HG03342 (cell line): ENCODE results near the gene GCAT.

Source experiments
- ATAC-seq: cut with Tn5 transposase; IDR thresholded peaks from one replicate; pipeline ENCODE4 v1.9.1; 2021; ENCODE audit warnings: mild to moderate bottlenecking, moderate library complexity; ENCODE audit not compliant: unreplicated experiment

Gene GCAT

DNA sequence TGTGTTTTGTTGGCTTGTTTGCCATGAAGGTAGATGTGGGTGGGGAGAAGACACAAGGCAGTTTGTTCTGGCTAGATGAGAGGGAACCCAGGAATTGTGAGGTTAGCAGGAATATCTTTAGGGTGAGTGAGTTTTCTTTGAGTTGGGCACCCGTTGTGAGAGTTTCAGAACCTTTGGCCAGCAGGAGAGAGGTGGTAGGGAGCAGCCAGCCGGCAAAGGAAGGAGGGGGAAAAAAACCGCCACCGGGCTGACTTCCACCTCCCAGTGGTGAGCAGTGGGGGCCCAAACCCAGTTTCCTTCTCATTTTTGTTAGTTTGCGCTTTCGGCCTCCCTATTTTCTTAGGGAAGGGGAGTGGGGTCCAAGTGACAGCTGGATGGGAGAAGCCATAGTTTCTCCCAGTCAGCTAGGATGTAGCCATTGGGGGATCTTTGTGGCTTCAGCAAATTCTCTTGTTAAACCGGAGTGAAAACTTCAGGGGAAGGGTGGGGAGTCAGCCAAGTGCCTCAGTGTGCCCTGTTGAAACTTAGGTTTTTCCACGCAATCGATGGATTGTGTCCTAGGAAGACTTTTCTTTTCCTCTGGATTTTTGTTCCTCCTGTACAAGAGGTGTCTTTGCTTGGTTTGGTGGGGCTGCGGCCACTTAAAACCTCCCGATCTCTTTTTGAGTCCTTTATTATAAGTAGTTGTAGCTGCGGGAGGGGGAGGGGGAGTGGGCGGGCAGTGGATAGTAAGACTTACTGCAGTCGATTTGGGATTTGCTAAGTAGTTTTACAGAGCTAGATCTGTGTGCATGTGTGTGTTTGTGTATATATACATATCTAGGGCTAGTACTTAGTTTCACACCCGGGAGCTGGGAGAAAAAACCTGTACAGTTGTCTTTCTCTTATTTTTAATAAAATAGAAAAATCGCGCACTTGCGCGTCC is 1.1 kb upstream of the GCAT start:
- ATAC-seq = no peak

DNA sequence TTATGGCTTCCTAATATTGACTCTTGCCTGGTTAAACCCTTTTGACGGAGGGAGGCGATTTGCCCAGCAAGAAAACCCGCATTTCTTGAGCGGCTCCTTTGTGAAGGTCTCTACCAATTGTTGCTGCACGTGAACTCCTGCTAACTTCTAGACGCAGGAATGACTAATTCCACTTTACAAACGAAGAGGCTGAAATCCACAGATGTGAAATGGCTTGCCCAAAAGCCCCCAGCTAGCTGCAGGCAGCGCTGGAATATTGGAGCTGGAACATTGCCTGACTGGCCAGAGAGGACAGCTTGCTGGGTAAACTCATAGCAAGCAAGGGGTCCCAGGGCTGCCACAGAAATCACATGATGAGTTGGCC is 542 bp downstream of the GCAT start:
- no peak for ATAC-seq

DNA sequence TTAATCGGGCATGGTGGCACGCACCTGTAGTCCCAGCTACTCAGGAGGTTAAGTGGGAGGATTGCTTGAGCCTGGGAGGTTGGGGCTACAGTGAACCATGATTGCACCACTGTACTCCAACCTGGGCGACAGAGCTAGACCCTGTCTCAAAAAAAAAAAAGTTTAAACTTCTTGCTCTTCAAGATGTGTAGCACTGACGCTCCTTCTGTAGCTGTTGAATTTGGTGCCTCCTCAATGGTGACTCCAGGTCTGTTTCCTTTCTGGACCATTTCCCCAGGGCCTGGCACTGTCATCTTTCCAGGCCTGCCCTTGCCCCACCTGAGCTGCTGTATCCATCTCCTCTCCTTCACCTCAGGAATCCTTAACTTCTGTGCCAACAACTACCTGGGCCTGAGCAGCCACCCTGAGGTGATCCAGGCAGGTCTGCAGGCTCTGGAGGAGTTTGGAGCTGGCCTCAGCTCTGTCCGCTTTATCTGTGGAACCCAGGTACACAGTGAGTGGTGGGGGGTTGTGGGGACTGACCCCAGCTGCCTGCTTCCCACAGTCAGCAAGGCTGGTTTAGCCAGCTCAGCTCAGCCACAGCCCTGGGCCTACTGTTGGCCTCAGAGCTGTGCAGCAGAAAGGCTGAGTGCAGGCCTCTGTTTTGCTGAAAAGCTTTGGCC is 2.1 kb downstream of the GCAT start:
- no peak for ATAC-seq

DNA sequence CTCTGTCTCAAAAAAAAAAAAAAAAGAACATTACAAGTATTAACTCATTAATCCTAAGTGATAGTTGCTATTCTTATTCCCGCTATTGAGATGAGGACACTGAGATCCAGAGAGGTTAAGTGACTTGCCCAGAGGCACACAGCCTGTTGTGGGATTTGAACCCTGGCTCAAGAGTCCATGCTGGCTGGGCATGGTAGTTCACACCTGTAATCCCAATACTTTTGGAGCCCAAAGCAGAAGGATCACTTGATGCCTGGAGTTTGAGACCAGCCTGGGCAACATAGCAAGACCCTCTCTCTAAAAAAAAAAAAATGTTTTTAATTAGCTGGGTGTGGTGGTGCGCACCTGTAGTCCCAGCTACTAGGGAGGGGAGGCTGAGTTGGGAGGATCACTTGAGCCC is 4.1 kb downstream of the GCAT start:
- ATAC-seq = no peak

DNA sequence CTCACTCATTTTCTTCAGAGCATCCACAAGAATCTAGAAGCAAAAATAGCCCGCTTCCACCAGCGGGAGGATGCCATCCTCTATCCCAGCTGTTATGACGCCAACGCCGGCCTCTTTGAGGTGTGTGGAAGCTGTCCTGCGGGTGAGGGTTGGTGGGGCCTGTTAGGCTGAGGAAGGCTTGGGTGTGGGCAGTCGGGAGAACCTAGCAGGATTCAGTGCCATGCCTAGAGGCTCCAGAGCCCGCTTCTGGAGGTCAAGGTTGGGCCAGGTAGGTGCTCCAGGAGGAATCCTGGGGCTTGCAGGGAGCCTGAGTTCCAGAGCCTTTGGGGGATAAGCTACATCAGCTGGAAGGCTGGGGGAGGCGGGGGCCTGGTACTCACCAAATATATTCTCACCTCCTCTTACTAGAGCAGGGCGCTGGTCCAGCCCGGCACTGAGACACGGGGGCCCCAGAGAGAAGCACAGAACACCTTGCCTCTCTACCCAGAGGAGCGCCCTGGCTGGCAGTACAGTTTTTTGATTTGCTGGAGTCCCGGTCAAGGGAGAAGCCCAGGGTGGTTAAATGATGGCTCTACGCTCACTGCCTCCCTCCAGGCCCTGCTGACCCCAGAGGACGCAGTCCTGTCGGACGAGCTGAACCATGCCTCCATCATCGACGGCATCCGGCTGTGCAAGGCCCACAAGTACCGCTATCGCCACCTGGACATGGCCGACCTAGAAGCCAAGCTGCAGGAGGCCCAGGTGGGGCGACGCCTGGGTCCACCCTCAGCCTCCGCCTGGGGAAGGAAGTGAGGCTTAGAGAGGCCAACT is 5.3 kb downstream of the GCAT start:
- no peak for ATAC-seq

DNA sequence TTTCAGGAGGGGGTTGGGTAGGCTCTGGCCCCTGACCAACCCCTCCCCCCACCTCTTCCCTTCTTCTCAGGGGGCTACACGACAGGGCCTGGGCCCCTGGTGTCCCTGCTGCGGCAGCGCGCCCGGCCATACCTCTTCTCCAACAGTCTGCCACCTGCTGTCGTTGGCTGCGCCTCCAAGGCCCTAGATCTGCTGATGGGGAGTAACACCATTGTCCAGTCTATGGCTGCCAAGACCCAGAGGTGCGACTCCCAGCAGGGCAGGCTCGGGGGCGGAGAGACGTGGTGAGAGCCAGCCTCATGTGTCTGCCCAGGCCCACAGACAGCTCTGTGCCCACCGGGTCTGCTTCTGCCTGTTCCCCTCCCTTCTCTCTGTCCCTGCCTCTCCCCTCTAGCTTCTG is 7.9 kb downstream of the GCAT start:
- no peak for ATAC-seq

DNA sequence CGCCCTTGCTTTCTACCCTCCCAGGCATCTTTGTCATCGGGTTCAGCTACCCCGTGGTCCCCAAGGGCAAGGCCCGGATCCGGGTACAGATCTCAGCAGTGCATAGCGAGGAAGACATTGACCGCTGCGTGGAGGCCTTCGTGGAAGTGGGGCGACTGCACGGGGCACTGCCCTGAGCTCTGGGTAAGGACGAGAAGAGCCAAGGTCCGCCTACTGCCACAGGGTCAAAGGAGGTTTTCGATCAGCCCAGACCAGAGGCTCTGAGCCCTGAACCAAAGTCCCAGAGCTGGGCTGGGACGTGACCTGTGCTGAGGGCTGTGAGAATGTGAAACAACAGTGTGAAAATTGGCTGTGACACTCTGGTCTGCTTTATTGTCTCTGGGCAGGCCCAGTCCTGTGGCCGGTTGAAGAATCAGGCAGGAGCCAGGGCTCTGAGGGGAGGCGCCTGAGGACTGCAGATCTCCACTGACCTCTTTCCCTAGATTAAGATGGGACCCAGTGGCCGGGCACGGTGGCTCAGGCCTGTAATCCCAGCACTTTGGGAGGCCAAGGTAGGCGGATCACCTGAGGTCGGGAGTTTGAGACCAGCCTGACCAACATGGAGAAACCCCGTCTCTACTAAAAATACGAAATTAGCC is 8.9 kb downstream of the GCAT start:
- no peak for ATAC-seq

DNA sequence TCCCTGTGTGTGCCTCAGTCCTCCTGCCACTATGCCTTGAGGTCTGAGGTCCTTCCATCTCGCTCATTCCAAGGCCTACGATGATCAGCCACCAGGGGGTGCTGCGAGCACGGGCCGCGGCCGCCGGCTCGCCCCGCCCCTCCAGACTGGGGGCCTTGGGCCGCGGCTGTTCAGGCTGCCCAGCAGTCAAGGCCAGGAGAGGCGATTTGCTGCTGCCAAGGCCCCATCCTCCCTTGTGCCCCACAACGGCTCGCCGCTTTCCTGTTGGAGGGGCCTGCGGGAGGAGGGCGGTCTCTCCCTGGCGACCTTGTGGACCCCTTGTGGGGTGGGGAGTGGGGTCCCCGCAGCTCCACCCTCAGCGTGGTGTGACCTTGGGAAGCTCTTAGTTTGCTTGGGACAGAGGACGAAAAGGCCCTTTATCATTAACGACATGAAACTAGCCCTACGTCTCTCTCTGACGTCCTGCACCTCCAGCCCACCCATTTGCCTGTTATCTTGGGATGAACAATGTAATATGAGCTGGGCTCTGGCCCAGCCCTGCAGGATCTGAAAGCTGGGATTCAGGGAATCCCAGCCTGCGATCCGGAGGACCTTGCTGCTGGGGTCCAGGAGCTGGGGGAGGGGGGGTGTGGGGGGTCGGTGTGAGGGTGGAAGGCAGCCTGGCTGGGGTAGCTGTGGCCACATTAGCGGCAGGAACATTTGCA is 10.1 kb downstream of the GCAT start:
- ATAC-seq = peak; percentile 45

DNA sequence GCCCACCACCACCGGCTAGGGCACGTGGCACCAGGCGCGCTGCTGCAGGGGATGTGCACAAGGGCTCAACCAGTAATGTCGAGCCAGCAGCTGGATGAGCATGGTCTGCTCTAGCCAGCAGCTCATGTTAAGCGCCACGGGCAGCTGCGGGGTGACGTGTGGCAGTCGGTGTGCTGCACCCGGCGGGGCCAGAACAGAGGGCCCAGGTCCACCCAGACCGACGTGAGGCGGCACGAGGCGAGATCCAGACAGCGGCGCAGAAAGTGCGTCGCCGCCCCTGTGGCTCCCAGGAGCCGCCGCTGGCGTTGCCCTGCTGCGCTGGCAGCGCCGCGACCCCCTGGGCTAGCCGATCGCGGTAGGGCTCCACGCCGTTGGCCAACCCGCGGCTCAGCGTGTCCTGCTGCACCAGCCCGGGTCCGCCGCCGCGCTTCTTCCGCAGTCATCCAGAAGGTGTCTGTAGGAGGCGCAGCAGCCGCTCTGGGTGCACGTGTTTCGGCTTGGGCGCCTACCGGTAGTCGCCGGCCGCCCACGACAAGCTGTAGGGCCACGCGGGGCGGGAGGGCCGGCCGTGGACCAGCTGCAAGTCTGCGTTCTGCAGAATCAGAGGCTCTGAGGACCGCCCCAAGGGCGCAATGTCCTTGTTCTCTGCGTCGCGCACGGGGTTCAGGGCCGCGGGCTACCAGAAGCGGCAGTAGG is 10.8 kb downstream of the GCAT start:
- ATAC-seq = no peak

DNA sequence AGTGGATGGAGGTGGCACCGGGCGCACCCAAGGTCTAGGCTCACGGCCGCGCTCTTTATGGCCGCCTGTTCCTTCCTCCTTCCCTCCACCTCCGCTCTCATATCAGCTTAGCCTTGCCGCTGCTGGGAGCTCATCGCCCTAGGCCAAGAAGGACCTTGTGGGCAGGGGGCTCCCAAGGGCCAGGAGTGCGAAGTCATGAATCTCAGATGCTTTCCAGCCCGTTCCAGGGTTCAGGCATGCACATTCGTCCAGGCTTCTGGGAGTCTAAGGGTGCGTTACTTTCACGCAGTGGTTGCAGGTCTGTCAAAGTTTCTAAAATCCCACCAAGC is 11.3 kb downstream of the GCAT start:
- ATAC-seq = no peak

DNA sequence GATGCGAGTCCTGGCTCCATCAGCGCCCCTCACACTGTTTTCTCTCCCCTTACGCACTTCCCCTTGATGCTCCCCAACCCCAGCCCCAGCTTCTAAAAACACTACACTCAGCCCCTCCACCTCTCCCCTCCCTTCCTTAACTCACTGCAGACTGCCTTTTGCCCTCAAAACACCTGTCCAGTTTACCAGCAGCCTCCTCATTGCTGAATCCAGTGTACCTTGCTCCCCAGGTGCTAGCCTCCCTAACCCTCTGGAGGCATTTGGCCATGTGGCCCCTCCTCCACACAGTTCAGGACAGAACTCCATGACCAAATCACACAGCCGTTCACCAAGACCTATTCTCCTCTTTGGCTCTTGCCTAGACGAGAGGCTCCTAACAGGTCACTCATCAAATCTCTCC is 12.6 kb downstream of the GCAT start:
- no peak for ATAC-seq

DNA sequence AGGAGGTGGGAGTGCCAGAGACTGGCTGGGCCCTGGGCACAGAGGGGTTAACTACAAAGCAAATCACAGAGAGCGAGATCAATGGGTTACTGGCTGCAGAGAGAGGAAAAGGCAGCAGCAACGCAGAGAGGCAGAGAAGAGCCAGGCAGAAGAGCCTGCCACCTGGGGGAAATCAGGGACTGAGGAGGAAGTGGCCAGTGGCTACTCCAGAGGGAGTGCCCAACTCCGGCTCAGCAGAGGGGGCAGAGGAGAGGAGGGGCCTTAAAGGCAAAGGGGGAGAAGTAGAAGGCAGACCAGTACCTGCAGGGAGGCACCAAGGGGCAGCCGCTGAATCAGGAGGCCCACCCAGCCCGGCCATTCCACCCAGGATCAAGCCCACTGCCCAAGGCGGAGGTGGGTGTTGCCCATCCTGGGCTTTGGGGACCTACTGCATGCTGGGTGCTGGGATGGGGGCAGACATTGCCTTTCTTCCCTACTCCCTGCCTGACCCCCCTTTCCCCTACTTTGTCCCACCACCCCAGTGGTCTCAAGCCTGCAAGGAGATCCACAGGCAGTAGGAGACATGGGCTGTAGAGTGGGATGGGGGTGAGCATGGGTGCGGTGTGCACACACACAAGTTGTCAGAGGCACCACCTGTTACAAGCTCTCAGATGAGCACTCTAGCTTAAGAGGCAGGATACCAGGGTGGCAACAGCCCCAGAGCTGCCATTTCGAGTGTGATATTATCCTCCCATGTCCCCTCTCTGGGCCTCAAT is 14.5 kb downstream of the GCAT start:
- ATAC-seq = no peak

DNA sequence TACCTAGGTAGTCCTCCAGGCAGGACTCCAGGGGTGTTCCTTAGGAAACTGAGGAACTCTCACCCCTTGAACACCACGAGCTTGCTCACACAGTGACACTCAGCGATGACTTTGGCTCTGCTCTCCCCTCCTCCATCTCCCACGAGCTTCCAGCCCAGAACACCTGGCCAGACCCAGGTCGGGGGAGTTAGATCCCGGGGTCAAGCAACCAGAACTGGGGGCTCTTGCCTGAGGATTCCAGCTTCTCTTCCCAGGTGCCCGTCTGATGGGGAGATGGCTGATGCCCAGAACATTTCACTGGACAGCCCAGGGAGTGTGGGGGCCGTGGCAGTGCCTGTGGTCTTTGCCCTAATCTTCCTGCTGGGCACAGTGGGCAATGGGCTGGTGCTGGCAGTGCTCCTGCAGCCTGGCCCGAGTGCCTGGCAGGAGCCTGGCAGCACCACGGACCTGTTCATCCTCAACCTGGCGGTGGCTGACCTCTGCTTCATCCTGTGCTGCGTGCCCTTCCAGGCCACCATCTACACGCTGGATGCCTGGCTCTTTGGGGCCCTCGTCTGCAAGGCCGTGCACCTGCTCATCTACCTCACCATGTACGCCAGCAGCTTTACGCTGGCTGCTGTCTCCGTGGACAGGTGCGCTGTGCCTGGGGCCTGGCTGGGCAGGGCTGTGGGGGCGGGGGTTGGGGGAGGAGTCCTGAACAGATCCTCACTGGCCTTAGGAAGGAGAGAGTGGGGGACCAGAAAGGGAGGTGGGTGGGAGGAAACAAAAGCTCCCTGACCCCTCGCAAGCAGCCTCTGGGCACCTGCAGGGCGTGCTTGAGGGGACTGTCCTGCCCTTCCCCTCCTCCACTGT is 15.6 kb downstream of the GCAT start, which contains the start of gene GALR3:
TSS of gene GALR3 (plus strand) at position 249 of the 852 bp plus-strand sequence. CDS start at position 274, 25 bp downstream.
- ATAC-seq = no peak

DNA sequence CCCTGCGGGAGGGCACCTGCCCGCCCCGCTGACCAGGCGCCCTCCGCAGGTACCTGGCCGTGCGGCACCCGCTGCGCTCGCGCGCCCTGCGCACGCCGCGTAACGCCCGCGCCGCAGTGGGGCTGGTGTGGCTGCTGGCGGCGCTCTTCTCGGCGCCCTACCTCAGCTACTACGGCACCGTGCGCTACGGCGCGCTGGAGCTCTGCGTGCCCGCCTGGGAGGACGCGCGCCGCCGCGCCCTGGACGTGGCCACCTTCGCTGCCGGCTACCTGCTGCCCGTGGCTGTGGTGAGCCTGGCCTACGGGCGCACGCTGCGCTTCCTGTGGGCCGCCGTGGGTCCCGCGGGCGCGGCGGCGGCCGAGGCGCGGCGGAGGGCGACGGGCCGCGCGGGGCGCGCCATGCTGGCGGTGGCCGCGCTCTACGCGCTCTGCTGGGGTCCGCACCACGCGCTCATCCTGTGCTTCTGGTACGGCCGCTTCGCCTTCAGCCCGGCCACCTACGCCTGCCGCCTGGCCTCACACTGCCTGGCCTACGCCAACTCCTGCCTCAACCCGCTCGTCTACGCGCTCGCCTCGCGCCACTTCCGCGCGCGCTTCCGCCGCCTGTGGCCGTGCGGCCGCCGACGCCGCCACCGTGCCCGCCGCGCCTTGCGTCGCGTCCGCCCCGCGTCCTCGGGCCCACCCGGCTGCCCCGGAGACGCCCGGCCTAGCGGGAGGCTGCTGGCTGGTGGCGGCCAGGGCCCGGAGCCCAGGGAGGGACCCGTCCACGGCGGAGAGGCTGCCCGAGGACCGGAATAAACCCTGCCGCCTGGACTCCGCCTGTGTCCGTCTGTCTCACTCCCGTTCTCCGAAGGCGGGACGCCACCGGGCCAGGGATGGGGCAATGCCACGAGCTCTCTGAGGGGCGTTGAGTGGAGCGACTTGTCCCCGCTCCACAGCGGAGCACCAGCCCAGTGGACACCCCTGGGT is 17.2 kb downstream of the GCAT start:
- ATAC-seq = no peak

DNA sequence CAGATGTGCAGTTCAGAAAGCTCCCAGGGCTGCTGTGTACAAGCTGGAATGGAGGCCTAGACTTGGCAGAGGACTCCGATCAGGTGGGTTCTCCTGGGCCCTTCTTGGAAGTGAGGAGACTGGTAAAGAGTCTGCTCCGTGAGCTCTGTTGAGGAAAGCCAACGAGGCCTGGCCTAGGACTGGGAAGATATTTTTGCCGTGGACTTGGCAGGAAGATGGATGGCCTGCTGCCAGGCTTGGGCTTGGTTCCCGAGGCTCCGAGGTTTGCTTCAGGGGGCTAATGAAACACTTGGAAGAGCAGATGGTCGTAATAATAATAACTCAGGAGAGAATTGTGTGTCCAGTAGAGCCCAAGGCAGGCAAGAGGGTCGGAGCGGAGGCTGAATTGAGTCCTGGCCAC is 19.3 kb downstream of the GCAT start:
- ATAC-seq = no peak

DNA sequence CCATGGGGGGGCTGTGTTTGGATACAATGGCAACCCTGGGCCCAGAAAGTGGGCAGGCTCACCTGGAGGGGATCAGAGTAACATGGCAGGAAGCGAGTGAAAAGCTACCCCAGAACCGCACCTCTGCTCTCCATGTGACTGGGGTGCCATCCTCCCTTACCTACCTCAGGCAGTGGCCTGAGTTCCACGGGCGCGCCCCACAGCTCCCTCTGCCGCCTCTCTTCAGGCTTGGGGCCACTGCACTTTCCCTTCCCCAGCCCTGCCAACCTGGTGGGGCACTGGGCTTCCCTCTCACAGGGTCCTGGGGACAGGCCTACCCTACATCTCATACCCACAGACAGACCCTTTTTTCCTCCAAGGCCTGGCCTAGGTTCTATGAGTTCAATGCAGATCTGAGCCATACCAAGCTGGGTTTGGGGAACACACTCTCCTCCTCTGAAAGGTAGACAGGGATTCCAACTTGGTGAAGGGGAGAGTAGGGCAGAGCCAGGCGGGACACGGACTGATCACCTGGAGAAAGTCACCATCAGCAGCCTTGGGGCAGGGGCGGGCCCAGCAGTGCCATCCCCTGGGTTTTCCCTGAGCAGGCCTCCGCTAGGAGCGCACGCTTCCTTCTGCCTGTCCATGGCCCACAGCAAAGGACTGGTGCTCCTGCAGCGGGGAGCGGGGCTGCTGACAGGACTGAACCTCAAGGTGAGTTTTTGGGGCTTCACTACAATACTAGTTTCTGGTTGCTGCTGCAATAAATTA is 22.5 kb downstream of the GCAT start:
- ATAC-seq = no peak
